H7 (cell line): ENCODE results near the gene KCNK3. TPM values are rescaled to one million over a fixed set of nuclear protein-coding genes. Genes with fewer than 3 reads are reported as not detected.

ENCODE experiments used
- DNase-seq: peaks from one replicate; pipeline ENCODE4 v3.0.0; 2012
- H3K27me3 ChIP-seq: 2 replicates; pipeline ENCODE4 v1.6.0; 2011; ENCODE audit warnings: mild to moderate bottlenecking, low read length; ENCODE audit not compliant: control insufficient read depth, insufficient read depth
- H3K36me3 ChIP-seq: replicated peaks from 2 replicates; pipeline ENCODE4 v1.5.1; 2011; ENCODE audit warnings: low read length; ENCODE audit not compliant: control insufficient read depth, insufficient read depth
- H3K4me3 ChIP-seq: 2 replicates; pipeline ENCODE4 v1.5.1; 2011; ENCODE audit warnings: low read depth, mild to moderate bottlenecking, control low read depth, low read length, moderate library complexity; ENCODE audit not compliant: insufficient read depth
- total RNA-seq: library from RNA; depleted of rRNA; stranded (reverse); fragments of >200 nt; shearing (Covaris generic); gene quantifications from 2 replicates; pipeline ENCODE4 v1.2.3, GENCODE V29; 2014

KCNK3 gene
- total RNA-seq, 1 experiment from 2014 or later = 0.48 TPM

DNA sequence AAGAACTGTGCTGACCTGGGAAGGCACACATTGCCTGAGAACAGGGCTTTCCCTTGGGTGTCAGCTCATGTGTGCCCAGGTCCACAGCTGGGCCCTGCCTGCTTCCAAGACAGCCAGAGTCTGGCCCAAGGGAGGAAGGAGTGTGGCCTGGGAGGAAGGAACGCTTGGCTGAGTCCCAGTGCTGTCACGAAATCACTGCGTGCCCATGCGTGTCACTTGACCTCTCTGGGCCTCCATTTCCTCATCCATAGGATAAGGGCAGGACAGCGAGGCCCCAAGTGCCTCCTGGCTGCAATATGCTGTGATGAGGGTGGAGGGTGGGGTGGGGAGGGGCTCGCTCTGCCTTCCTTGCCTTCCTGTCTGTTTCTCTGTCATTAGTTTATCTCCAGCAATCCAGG, 642 bp upstream of the KCNK3 start:
- DNase-seq = no peak
- Histone ChIP-seq H3K27me3 (peaks cover 56% of the 10 kb centered on the region), H3K36me3 (no peaks in the 10 kb centered on the region), H3K4me3 (peak overlapping the region; percentile 24; the same call in 1 of the 2 replicates)

DNA sequence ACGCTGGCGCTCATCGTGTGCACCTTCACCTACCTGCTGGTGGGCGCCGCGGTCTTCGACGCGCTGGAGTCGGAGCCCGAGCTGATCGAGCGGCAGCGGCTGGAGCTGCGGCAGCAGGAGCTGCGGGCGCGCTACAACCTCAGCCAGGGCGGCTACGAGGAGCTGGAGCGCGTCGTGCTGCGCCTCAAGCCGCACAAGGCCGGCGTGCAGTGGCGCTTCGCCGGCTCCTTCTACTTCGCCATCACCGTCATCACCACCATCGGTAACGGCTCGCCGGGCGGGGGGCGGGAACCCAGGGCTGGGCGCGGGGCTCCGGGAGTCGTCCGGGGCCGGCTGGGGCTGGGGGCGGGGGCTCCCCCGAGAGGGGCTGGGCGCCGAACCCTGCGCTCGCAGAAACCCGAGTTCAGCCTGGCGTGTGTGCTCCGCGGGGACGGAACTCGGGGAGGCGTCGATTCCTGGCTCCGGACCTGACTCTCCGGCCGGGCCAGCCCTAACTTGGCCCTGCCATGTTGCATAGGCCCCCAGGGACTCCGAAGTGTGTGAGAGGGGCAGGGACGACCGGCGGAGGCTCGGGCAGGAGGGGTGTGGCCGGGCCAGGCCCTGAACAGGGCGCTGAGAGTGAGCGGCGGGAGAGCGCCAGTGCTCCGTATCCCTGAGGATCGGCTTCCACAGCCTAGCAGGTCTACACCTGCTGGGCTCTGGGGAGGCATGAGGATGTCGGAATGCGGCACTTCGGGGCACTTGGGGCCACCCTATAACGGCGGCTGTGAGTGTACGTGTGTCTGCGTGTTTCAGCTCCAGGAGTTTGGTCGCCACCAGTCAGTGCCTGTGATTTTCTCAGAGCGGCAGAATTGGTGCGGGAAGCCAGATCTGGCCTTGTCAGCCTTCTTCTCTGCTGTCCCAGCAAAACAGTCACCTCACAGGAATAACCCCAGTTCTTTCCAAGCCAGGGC, 651 bp downstream of the KCNK3 start:
- DNase-seq = peak; percentile 85
- Histone ChIP-seq H3K4me3 (peak overlapping the region; percentile 37), H3K27me3 (peaks cover 56% of the 10 kb centered on the region), H3K36me3 (no peaks in the 10 kb centered on the region)

DNA sequence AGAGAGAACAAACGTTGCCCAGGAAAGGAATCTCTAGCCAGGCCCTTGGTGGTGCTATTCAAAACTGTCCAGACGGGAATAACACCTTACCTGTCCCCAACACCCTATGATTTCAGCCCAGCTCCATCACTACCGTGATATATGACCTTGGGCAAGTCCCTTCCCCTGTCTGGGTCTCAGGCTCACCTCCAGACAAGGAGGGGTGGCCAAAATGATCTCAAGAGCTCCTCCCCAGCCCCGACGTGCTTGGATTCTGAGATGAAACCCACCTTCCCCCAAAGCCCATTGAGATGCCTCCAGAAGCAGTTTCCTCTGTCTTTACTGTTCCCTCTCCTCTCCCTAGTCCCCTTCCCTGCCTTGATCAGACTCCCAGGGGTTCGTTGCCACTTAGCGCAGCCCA, 1.5 kb downstream of the KCNK3 start:
- Histone ChIP-seq H3K27me3 (peaks cover 56% of the 10 kb centered on the region), H3K36me3 (no peaks in the 10 kb centered on the region), H3K4me3 (no peak overlapping the region)
- DNase-seq = no peak

DNA sequence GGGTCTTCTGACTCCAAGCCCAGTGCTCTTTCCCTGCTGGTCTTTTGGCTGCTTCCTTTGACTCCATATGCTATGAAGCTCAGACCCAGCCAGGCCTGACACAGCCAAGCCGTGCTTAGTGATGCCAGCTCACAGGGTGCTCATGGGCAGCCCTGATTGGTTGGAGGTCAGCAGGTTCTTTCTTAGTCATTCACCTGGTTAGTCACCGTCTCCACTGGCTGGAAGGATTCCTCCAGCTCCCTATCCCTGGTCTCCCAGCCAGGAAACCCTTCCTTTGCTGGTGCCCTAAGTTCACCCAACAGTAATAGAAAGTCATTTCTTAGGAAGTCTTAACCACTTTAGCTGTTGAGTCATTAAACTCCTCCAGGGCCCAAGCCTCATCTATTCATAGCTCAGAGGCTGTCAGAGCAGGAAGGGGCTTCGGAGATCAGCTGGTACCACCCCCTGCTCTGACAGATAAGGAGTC, 3.9 kb downstream of the KCNK3 start:
- H3K27me3 ChIP-seq = peaks cover 40% of the 10 kb centered on the region
- H3K4me3 ChIP-seq = no peak overlapping the region
- DNase-seq = no peak
- no peaks in the 10 kb centered on the region for H3K36me3 ChIP-seq

DNA sequence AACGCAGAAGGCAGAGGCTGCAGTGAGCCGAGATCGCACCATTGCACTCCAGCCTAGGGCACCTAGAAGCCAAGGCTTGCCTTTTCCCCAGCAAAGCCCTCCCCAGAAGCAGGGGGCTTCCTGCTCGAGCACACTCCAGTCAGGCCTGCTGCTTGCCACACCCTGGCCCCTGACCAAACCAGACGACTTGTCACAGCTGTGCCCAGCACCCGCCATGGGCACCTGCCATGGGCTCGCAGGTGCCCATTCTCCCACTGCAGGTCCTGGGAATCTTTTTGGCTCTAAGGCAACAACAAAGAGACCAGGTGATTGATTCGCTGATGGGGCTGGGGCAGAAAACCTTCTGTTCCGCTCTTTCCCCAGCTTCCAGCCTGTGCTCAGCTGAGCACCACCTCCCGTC, 4.9 kb downstream of the KCNK3 start:
- Histone ChIP-seq H3K36me3 (no peaks in the 10 kb centered on the region), H3K4me3 (no peak overlapping the region), H3K27me3 (peaks cover 36% of the 10 kb centered on the region)
- no peak for DNase-seq

DNA sequence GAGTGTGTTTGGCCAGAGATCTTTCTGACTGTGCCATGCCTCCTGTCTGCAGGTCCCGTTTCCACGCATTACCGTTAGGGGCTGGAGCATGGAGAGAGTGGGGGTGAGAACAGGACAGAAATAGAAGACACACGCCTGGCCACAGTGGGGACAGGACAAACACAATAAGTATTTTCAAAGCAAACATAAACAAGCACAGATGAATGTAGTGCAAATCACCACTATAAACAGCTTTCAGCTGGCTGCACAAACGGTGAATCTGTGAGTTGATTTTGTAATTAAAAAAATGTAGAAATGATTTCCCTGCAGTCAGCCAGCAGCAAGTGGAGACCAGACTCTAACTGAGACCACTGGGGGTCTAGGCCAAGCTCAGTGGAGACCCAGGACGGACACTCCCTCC, 6.8 kb downstream of the KCNK3 start:
- Histone ChIP-seq H3K36me3 (no peaks in the 10 kb centered on the region), H3K27me3 (peaks cover 21% of the 10 kb centered on the region), H3K4me3 (no peak overlapping the region)
- DNase-seq = no peak

DNA sequence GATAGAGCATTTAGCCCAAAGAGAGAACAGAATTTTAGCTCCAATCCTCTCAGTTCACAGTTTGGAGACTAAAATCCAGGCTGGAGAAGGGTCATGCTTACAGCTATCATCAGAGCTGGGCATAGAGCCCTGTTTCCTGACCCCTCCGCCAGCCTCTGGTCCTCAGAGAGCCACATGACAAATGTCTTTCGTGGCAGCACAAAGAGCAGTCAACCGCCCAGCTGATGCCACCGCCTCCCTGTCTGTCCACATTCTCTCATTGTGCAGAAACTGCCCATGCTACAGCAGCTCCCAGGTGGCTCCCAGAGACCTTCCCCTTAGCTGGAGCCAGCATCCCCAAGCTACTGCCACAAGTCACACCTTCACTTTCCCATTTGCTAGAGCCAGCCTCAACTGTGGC, 7.6 kb downstream of the KCNK3 start:
- DNase-seq = no peak
- H3K27me3 ChIP-seq = peaks cover 13% of the 10 kb centered on the region
- no peaks in the 10 kb centered on the region for H3K36me3 ChIP-seq
- H3K4me3 ChIP-seq = no peak overlapping the region

DNA sequence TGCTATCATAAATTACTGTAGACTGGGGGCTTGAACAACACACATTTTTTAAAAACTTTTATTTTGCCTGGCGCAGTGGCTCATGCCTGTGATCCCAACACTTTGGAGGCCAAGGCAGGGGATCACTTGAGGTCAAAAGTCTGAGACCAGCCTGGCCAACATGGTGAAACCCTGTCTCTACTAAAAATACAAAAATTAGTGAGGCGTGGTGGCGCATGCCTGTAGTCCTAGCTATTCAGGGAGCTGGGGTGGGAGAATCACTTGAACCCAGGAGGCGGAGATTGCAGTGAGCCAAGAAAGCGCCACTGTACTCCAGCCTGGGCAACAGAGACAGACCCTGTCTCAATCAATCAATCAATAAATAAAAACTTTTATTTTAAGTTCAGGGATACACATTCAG, 9.1 kb downstream of the KCNK3 start:
- H3K4me3 ChIP-seq = no peak overlapping the region
- H3K36me3 ChIP-seq = no peaks in the 10 kb centered on the region
- H3K27me3 ChIP-seq = no peaks in the 10 kb centered on the region
- DNase-seq = no peak

DNA sequence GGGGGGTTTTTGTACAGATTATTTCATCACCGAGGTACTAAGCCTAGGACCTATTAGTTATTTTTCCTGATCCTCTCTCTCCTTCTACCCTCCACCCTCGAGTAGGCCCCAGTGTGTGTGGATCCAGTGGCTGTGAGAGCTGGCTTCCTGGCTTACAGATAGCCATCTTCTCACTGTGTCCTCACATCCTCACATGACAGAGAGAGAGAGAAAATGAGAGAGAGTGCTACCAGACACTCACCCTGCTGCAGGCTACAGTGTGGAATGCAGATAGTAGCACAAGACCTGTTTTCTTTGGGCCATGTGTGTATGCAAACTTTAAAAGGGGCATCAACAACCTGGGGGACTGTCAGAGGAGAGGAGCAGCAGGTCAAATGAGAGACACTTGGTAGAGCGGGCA, 9.5 kb downstream of the KCNK3 start:
- Histone ChIP-seq H3K27me3 (no peaks in the 10 kb centered on the region), H3K36me3 (no peaks in the 10 kb centered on the region), H3K4me3 (no peak overlapping the region)
- DNase-seq = no peak

DNA sequence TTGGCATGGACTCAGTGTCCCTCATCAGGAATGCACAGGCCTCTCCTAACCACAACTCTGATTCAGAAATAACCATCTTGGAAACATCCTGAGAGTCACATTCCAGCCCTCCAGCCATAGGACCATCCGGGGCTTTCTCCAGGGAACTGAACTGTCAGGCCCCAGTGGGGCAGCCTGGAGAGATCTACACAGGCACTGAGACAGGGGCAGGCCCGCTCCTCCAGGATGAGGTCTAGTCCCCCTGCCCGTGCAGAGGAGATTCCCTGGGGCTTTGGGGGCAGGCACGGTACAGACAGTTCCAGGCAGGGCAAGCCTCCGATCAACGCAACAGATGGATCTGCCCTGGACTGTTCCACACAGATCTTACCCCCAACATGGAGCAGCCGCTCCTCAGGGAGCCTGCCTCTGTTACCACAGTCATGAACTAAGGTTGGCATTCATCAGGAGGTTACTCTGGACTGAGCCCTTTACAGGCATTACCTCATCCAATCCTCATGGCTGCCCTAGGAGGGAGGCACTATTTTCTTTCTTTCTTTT, 12.0 kb downstream of the KCNK3 start:
- DNase-seq = no peak
- Histone ChIP-seq H3K36me3 (no peaks in the 10 kb centered on the region), H3K4me3 (no peak overlapping the region), H3K27me3 (no peaks in the 10 kb centered on the region)

DNA sequence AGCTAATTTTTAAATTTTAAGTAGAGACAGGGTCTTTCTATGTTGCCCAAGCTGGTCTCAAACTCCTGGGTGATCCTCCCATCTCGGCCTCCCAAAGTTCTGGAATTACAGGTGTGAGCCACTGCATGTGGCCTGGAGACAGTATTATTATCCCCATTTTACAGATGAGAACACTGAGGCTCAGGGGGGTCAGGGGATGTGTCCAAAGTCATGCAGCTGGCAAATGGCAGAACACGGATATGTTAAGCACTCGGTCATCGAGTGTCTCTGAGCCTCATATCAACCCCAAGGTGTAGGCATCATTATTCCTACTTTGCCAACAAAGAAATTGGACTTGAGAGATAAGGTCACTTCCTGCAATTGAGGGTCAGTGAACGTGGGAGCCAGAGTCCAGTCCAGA, 12.6 kb downstream of the KCNK3 start:
- no peak for DNase-seq
- H3K4me3 ChIP-seq = no peak overlapping the region
- no peaks in the 10 kb centered on the region for H3K36me3 ChIP-seq
- H3K27me3 ChIP-seq = no peaks in the 10 kb centered on the region

DNA sequence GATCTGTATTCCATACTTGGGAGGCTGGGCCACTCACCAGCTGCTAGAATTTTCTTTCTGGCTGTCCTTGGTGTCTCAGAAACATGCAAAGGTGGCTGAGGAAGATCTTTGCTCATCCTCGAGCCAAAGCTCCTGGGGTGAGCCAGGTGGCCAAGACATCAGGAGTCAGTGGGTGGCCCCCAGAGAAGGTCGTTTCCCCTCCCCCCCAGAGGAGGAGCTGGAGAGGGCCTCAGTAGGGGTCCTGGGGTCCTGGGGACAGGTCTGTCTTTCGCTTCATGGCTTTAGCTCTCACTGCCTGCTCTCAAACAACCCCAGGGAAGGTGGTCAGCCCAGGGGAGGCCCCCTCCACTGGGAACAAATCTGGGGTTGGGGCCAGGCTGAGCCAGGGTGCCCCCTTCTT, 13.6 kb downstream of the KCNK3 start:
- Histone ChIP-seq H3K4me3 (no peak overlapping the region), H3K27me3 (no peaks in the 10 kb centered on the region), H3K36me3 (no peaks in the 10 kb centered on the region)
- DNase-seq = no peak

DNA sequence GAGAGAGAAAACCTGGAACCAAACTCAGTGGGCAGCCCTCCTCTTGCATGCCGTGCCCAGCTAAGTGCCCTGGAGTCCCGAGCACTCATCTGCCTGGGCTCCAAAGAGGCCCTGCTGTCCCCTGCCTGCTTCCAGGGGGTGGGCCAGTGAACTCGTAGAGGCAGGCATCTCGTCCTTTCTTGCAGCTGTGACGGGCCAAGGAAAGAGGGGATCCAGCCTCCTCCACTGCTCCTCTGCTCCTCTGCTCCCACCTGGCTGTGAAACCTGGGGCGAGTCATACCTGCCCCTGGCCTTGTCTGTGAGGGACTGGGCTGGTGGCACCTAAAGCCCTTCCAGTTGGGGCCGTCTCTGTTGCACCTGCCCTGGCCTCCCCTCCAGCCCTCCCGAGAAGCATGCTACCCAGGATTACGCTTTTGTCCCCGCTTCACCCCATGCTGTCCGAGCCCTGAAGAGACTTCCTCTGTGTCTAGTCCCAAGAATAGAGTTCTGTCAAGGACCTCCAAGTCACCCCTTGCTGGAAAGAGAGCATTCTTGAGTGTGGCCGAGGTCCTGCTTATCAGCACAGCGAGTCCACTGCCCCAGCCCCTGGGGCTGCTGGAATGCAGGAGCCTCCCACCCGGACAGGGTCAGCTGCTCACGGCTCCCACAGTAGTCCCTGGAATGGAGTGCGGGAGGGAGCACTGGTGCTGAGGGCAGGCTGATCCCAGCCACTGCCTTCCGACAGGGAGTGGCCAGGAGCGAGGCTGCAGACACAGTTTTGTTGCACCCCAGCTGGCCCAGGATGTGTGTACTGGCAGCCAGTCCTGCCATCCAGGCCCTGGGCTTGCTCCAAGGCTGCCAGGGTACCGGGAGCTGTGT, 14.3 kb downstream of the KCNK3 start:
- no peaks in the 10 kb centered on the region for H3K36me3 ChIP-seq
- H3K4me3 ChIP-seq = no peak overlapping the region
- H3K27me3 ChIP-seq = no peaks in the 10 kb centered on the region
- DNase-seq = peak; percentile 70

DNA sequence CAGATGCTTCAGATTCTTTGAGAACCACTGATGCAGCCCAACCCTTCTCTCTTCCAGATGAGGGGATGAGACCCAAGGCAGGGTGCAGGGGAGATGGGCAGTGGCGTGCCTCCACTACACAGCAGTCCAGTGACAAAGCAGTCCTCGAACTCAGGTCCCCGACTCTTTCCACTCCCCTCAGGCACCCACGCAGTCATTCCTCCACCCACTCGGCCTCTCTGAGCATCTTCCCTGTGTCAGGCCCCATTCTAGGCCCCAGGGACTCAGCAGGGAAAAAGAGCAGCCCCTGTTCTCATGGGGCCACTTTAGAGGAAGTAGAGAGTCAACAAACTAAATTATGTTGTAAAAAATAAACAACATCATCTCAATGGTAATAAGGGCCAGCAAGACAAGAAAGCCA, 15.2 kb downstream of the KCNK3 start:
- H3K36me3 ChIP-seq = no peaks in the 10 kb centered on the region
- H3K4me3 ChIP-seq = no peak overlapping the region
- DNase-seq = no peak
- H3K27me3 ChIP-seq = no peaks in the 10 kb centered on the region
